ENCODE results near the gene NUMBL. TPM values are rescaled to one million over a fixed set of nuclear protein-coding genes. Genes with fewer than 3 reads are reported as not detected.

Gene NUMBL
- total RNA-seq, 2 donors from 2014 or later = 9.1 to 73.5 TPM

- ATAC-seq = no peak
- no peak for DNase-seq
- H3K36me3 ChIP-seq (replicated peaks in 1 of 2; ENCODE audit: insufficient read depth in 1 of 2, low read depth in 2 of 2) = no peaks in the 10 kb centered on the region
- H3K27me3 ChIP-seq = no peaks in the 10 kb centered on the region
- H3K9me3 ChIP-seq = no peaks in the 10 kb centered on the region
- H3K4me3 ChIP-seq = no peak overlapping the region
- intact Hi-C loops (cut with DNase I) = no loop called here
- no peak overlapping the region for H3K27ac ChIP-seq
- H3K4me1 ChIP-seq = peaks cover 19% of the 10 kb centered on the region
- WGBS, 2 donors = 89 to 95% methylated on average over 3 to 14 of the region's 14 CpGs
- TF ChIP-seq CTCF (IDR thresholded peaks at IDR 0.05) = no peak
- TF ChIP-seq POLR2A (IDR thresholded peaks at IDR 0.05) = no peak
These were observed 3.4 kb downstream of the NUMBL start for GRCh38 chr19:40686882-40687524.

- TF ChIP-seq POLR2A (IDR thresholded peaks at IDR 0.05) (no peak), CTCF (IDR thresholded peaks at IDR 0.05) (no peak)
- ATAC-seq (no peak), DNase-seq (no peak)
- Histone ChIP-seq H3K9me3 (no peaks in the 10 kb centered on the region), H3K27ac (no peak overlapping the region), H3K4me1 (peaks cover 8% of the 10 kb centered on the region), H3K36me3 (replicated peaks in 1 of 2; ENCODE audit: insufficient read depth in 1 of 2, low read depth in 2 of 2) (no peaks in the 10 kb centered on the region), H3K27me3 (no peaks in the 10 kb centered on the region), H3K4me3 (no peak overlapping the region)
- 72 to 83% methylated on average over 3 to 6 of the region's 6 CpGs for WGBS, 2 donors
- intact Hi-C loops (cut with DNase I) = no loop called here
These were observed 4.9 kb downstream of the NUMBL start for GRCh38 chr19:40685563-40685962.

GRCh38 chr19:40685016-40685526 is 5.4 kb downstream of the NUMBL start:
- H3K27me3 ChIP-seq = no peaks in the 10 kb centered on the region
- no peak for TF ChIP-seq CTCF (IDR thresholded peaks at IDR 0.05)
- no peak for TF ChIP-seq POLR2A (IDR thresholded peaks at IDR 0.05)
- H3K4me1 ChIP-seq = peaks cover 4% of the 10 kb centered on the region
- H3K27ac ChIP-seq = no peak overlapping the region
- WGBS, 2 donors = 82 to 89% methylated on average over 3 of the region's 3 CpGs
- no peaks in the 10 kb centered on the region for H3K36me3 ChIP-seq (replicated peaks in 1 of 2; ENCODE audit: insufficient read depth in 1 of 2, low read depth in 2 of 2)
- H3K4me3 ChIP-seq = no peak overlapping the region
- H3K9me3 ChIP-seq = no peaks in the 10 kb centered on the region
- no peak for ATAC-seq
- intact Hi-C loops (cut with DNase I) = no loop called here
- DNase-seq = no peak

- intact Hi-C loops (cut with DNase I) = no loop called here
- Histone ChIP-seq H3K27ac (no peak overlapping the region), H3K27me3 (no peaks in the 10 kb centered on the region), H3K4me3 (no peak overlapping the region), H3K4me1 (no peaks in the 10 kb centered on the region), H3K36me3 (replicated peaks in 1 of 2; ENCODE audit: insufficient read depth in 1 of 2, low read depth in 2 of 2) (no peaks in the 10 kb centered on the region), H3K9me3 (no peaks in the 10 kb centered on the region)
- no peak for TF ChIP-seq CTCF (IDR thresholded peaks at IDR 0.05)
- TF ChIP-seq POLR2A (IDR thresholded peaks at IDR 0.05) = no peak
- 91 to 95% methylated on average over 26 to 32 of the region's 32 CpGs for WGBS, 2 donors
- ATAC-seq = no peak
- DNase-seq = no peak
These were observed 6.2 kb downstream of the NUMBL start for GRCh38 chr19:40684280-40684679.

- Histone ChIP-seq H3K4me1 (no peaks in the 10 kb centered on the region), H3K36me3 (replicated peaks in 1 of 2; ENCODE audit: insufficient read depth in 1 of 2, low read depth in 2 of 2) (no peaks in the 10 kb centered on the region), H3K9me3 (no peaks in the 10 kb centered on the region), H3K27ac (no peak overlapping the region), H3K4me3 (no peak overlapping the region), H3K27me3 (no peaks in the 10 kb centered on the region)
- TF ChIP-seq POLR2A (IDR thresholded peaks at IDR 0.05) (no peak), CTCF (IDR thresholded peaks at IDR 0.05) (no peak)
- WGBS, 2 donors = 91 to 93% methylated on average over 9 of the region's 9 CpGs
- DNase-seq = no peak
- ATAC-seq = no peak
- intact Hi-C loops (cut with DNase I) = no loop called here
These were observed 7.0 kb downstream of the NUMBL start for GRCh38 chr19:40683437-40683836.

Measured in body of pancreas (tissue), 4 donors.